Islet of Langerhans (tissue), 1 donor: ENCODE results near the gene ITGA5.

Source experiments
- FAIRE-seq: peaks from one replicate; lab custom pipeline; 2011; peaks lifted over from hg19 to GRCh38; lab: Jason Lieb, UNC

The ITGA5 gene

DNA sequence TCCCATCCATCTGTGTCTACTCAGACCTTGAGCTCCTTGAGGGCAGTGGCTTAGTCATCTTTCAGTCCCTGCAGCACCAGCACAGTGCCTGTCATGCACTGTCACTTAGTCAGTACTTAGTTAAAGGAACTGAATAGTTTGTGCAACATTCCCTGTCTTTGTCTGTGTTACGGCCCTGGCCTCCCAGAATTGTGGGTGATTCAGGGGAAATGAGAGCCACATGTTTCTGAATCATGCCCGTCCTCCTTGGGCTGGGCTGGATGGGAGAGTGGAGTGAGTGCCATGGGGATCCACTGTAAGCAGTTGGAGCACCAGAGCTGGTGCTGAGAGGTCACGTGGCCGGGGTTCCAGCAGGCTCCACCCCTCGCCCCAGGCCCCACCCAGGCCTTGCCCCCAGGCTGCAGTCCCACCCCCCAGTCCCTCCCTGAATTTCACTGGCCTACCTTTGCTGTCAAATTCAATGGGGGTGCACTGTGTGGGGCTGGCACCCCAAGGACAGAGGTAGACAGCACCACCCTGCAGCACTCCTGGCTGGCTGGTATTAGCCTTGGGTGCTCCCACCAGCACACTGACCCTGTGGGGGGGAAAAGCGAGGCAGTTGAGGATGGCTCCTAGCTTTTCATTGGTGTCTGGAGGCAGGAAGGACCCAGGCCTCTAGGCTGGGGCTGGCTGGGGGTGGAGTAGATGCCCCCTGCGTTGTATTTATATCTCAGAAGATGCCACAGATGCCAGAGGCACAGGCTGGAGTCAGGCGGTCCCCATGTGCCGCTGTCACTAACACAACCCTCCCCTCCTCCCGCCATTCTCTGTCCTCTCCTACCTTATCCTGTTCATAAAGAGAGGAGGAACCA is 7.5 kb downstream of the ITGA5 start:
- FAIRE-seq, result no peak

DNA sequence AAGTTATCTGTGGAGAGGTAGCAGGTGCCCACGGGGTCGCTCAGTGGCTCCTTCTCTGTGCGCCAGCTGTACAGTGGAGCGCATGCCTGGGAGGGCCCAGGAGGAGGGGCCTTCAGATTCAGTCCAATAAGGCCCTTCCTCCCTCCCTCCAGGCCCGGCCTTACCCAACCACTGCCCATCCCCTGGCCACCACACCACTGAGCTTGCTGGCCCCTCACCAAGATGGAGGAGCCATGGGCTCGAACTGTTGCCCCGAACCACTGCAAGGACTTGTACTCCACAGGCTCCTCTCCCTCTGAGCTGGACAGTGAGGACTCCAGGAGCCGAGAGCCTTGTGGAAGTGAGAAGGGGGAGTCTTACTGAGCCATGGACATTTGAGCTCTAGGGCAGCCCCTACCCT is 9.8 kb downstream of the ITGA5 start:
- FAIRE-seq, result no peak

DNA sequence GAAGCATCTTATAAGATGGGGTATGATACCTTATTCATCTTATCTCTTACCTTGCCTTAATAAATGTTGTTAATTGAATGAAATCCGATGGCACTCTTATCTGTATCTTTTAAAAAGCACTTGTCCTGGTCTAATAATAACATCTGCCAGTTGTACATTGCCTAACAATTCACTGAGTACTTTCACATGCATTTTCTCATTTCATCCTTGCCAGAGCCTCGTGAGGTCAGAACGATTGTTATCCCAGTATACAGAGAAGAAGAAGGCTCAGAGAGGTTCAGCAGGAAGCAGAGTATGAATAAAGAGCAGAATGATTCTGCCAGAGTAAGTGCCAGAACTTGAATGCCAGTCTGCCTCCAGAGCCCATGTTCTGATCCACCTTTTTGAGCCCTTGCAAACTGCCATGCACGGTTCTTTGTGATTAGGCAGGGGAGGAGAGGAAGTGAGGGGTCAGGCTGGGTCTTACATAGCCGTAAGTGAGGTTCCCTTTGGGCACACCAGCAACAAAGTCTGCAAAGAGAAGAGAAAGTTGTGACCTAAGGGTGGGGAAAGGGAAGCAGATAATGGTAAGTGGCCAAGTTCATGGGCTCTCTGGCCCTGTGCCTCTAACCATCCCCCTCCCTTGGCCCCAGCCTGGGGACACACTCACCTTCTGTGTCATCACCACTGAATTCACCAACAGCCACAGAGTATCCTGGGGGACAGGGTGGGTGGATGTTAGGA is 11.7 kb downstream of the ITGA5 start:
- FAIRE-seq, result no peak

DNA sequence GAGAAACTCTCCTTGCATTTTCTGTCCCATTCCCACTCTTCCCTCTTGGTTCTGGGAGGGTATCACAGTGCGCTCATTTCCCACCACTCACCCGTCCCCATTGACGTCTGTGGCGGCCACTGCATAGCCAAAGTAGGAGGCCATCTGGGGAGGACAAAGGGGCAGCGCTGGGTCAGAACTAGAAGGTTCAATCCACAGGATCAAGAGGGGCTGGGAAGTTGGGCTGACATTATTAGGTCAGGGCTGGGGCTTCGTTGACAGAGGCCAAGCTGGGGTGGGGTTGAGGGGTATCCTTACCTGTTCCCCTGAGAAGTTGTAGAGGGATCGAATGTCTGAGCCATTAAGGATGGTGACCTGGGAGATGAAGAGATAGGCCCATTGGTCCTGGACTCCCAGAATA is 13.5 kb downstream of the ITGA5 start:
- FAIRE-seq, result no peak

DNA sequence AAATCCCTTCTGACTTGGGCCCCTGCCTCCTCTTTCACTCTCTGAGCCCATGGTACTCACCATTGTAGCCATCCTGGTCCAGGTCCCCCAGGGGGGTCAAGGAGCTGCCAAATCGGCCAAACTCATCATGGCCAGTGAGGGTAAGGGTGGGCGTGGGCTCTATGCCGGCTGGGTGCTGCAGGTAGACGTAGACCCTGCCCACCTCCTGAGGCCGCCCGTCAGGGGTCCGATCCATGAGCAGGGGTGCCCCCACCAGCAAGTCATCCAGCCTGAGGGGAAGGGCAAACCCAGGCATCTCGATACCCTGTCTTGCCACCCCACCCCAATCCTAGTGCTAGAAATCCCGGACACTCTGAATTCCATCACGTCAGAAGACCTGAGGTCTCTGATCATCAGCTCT is 14.0 kb downstream of the ITGA5 start:
- FAIRE-seq, result no peak

DNA sequence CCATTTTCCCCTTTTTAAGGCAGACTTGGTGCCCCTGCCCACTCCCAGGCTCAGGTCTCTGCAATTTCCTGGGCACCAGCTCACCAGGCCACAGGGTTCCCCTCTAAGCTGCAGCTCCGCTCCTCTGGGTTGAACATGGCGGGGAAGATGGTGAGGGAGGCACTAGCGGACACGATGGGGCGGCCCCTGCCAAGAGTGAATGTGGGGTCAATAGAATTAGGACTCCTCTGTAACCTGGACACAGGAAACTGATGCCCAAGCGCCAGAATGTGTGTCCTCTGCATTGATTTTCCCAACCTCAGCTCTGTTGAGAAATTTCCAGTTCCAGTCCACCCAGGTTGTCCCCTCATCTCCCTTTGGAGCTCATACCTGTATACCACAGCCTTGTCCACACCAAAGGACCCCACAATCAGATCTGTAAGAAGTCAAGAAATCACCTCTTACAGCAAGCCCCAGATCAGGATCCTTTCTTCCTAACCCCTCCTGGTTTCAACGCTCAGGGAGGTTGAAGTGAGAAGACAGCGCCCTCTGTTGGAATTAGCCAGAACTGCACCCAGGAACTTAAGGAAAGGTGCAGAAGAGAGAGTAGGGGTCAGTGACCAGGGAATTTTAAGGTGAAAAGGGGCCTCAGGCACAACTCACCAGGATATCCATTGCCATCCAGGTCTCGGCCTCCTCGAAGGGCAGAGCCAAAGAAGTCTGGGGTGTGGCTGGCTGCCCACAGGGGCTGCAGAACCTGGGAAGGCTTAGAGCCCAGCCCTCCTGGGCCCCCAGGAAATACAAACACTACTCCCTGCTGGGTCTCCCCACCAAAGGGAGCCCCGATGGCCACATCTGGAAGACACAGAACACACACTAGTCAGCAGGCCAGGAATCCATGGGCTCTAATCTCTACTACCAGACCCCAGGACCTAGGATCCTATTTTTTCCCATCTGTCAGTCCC is 14.7 kb downstream of the ITGA5 start:
- FAIRE-seq, result no peak

DNA sequence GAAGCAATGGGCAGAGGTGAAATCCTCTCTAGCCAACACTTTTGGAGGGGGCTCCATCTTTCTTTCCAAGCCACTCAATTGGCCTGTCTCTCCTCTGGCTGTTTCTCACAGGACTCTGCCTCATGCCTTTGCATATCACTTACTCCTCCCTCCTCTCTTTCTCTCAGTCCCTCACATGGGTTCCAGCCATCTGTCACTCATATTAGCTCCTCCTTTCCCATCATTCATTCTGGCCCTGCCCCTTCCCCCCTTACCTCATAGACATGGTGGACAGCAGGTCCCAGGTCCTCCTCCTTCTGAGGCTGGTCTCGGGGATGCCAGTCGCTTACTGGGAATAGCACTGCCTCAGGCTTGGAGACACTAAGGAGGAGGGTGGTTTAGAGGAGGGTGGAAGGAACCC is 17.9 kb downstream of the ITGA5 start:
- no peak for FAIRE-seq

DNA sequence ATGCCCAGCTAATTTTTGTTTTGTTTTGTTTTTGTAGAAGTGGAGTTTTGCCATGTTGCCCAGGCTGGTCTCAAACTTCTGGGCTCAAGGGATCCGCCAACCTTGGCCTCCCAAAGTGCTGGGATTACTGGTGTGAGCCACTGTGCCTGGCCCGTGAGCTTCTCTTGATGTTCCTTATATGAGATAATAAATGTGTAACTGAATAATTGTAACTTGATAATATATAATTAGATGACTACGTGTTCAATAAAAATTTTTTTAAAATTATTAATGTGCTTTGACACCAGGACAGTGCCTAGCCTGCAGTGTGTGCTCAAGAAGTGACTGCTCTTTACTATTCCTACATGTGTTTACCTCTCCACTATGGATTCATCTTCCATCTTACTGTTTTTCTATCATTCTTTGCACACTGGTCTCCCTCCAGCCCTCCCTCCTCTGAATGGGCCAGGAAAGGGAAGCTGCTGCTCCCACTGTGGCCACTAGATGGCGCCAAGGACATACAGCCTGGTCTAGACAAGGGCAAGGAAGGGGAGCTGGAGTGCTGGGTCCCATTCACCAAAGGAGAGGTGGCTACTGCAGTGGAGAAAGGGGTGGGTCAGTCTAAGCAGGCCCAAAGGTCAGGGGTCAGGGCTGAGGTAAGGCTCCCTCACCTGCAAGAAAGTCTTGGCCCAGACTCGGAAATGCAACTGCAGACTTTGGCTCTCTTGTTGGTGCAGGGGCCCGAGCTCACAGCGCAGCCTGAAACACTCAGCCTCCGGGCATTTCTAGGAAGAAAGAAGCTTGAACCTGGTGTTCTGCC is 19.9 kb downstream of the ITGA5 start:
- FAIRE-seq, result no peak

DNA sequence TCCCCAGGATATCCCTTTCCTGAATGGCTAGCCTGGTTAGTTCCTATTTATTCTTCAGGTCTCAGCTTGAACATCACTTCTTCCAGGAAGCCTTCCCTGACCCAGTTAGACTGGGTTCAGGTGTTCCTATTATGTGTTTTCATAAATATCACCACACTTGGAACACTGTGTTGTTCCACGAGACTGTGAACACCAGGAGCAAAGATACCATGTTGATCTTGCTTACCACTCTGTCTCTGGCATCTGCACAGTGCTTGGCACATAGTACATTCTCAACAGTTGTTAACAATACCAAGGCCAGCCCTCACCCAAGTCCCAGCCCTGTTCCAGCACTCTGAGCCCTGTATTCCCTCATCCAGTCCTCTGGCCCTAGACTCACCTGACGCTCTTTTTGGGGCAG is 20.8 kb downstream of the ITGA5 start:
- no peak for FAIRE-seq

DNA sequence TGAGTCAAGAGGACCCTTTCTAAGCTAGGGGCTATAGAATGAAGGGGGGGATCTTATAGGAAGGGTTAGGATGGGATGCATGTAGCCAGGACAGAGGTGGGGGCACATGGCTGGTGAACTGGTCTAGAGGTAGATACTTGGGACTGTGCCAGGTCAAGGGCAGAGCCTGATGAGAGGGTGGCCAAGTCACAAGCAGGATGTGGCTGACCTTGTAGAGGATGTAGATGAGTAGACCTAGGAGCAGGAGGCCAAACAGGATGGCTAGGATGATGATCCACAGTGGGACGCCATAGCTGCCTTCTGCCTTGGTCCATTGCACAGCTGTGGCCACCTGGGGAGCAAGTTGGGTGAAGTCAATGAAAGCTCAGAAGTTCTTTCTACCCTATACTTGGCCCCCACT is 21.9 kb downstream of the ITGA5 start:
- FAIRE-seq, result no peak

DNA sequence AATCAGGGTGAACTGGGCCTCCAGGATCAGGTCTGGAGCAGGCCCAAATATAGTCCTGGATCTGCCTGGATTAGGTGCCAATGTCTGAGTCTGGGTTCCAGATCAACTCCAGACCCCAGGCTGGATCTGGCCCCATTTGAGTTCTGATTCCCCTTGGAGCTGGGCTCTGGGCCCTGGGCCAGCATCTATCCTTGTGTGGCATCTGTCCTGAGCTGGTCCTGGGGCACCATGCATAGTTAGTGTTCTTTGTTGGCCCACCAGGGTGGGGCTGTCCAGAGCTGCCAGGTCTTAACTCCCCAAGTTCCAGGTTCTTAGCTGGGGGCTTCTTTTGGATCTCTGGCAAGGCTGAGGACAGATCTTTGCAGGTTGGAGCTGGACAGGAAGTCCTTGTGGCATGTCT is 23.5 kb downstream of the ITGA5 start:
- no peak for FAIRE-seq

DNA sequence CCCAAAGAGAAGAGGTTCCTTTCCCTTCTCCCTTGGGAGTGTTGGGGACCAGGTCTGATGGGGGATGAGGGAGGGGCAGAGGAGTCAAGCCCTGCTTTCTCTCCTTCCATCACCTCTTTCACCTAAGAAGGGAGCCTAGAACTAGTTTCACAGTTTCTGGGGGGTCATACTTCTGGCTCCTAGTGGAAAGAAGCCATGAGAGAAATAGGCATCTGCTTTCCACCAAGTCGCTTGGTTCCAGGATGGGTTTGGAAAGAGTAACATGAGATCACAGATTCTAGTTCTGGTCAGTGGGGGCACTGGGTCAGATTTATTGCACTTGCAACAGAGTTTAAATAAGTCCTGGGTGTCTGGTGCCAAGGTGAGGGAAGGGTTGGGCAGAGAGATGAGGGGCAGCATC is 24.1 kb downstream of the ITGA5 start:
- FAIRE-seq, result no peak

DNA sequence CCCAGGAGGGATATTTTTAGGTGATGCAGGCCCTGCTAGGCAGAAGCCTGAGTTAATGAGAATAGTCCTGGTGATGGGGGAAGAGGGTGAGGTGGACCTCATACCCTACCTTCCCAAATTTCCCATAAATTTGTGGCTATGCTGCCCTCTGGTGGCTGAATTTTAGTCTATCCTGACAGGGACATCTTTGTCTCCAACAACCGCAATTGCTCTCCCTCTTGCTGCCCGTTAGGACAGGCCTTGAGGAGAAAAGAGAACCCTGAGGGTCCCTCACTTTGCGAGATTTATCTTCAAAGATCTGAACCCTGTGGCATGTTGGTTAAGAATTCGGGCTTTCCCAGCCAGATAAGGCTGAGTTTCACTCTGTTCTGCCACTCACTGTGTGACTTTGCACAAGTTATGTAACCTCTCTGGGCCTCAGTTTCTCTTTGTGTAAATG is 24.8 kb downstream of the ITGA5 start:
- FAIRE-seq, result no peak

DNA sequence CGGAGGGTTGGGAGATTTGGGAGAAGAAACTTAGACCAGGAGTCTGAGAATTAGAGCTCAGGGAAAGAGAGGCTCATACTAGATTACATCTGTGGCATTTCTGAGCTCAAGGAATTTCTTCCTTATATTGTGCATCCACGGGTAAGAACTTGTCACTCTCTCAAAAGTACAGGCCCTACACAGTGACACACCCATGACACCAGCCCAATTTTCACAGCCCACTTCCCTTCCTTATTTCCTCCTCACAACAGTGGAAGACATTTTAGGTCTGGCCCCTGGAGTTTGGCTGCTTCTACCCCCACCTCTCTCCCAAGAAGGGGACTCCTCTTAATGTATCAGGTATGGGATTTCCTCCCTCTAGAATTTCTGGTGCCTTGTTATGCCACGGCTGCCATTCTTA is 25.3 kb downstream of the ITGA5 start:
- FAIRE-seq, result no peak

DNA sequence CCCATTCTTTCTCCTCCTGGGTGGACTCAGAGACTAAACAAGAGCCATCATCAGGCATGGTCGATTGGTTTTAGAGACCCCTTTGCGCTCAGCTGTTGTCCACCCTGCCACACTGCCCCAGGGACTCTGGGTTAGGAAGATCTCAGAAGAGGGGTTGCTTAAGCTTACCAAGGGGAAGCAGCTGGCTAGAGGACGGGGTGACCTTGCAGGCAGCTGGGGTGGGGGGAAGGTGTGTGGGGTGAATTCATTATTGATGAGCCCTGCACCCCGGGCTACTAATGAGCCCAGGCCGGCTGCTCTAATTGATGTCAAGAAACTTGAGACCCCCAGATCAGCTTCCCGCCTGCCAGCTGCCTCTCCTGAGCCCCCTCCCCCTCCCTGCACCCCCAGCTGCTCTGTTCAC is 25.9 kb downstream of the ITGA5 start:
- no peak for FAIRE-seq

DNA sequence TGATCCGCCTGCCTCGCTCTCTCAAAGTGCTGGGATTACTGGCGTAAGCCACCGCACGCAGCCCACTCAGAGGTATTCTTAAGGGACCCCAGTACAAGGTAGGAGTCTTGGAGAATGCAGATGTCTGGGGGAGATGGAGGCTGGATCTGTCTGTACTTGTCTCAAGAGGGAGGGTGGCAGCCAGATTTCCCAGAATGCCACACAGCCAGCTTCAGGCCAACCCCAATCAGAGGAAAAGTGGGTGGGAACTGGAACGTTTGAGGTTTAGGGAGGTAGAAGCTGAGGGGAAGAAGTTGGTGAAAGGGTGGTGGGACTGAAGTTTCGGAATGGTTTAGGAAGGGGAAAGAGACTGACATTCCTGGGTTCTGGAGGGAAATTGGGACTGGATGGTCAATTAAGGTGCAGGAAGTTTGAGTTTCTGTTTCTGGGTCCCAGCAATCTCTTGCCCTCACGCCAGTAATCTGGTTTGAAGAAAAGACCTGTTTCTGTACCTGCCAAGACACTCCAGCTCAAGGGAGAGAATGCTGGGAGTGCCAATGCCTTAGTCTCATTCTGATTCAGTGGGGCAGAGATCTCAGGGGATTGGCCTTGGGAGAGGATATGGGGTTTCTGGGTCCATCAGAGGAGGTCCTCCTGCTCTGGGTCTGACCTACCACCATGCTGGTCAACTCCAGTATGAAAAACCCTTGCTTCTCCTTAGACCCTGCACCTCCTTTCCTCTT is 26.4 kb downstream of the ITGA5 start:
- no peak for FAIRE-seq

DNA sequence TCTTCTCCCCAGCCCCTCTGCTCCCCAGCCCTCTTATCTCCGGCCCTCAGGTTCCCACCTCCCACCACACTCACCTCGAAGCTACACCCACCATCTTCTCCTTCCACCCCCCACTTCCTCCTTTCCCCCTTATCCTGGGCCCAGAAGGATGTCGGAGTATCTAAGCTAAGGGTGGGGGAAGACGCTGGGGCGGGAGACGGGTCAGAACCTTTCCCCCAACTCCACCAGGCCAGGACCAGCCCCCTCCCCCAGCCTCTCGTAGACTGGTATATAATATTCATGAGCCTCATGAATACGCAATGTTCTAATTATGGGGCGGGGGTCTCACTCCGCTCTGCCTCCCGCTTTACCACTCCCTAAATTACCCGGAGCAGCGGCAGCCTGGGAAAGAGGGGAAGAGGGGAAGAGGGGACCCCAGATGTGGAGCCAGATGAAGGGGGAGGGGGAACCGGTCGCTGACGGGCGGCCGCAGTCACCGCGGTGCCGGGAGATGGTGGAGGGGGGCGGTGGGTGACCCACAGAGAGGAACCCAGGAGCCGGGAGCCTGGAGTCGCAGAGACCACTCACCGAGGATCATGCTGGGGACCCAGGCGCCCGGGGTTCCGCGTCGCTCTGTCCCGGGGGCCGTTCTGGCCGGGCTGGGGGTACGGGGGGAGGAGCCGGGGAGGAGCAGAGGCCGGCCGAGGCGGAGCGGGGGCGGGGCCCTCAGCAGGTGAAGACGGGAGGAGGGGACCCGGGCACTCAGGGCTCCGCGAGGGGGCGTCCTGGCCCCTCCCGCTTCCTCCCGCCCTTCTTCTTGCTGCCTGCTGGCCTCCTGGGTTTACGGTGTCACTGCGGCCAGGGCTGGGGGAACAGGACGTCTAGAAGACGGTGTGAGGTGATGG is 28.2 kb downstream of the ITGA5 start:
- FAIRE-seq, result no peak

DNA sequence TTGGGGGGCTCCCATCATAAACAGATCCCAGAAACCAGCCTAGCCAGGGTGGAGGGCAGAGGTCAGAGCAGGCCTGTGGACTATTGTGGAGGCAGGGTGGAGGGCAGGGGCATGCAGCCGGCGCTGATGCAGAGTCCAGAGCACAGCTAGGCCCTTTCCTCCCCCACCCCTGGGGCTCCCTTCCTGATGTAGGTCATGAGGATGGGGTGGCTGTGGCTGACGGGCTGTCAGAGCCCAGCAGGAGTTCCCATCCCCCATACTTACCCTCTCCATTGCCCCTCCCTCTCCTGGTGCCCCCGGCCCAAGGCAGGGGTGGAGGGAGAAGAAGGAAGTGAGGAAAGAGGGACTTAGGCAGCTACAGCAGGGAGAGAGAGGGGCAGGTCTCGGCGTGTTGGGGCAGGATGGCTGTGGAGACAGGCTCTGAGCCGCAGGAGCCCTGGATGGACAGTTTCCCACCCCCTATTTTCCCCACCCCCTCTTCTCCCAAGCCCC is 28.8 kb downstream of the ITGA5 start:
- no peak for FAIRE-seq

DNA sequence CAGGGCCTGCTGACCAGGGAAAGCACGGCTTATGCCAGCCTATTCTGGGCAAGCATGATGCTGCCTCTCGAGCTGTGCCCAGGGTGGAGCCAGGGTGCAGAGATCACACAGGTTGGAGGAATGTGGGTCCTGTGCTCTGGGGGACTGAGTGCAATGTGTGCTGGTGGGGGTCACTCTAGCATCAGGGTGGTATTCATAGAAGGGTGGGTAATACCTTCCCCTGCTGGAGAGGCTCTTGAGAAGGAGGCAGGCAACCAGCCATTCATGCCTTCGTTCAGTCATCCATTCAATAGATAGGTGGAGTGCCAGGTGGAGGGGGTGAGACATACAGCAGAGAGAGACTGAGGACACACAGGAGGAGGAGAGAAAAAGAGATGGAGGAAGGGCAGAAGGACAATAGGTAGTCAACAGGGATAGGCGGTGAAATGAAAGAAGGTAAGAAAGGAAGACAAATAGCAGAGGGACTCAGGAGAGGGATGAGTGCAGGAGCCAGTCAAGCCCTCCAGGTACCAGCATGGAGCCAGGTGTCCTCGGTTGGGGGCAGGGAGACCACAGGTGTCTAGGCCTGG is 29.4 kb downstream of the ITGA5 start:
- FAIRE-seq, result no peak

DNA sequence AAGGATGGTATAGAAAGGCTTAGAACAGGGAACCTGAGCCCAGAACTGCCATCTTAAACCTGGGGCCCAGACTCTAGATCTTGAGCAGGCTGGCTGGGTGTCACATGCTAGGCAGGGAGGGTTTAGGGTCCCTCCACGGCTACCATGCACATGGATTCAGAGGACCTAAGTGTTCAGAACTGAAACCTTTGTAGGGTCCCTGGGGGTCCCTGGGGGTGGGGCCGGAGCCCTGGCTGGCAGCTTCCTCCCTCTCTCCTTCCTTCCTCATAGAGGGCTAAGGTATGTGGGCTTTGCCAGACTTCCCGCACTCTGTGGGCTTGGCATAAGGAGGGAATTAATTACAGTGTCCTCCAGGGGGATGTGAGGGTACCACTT is 29.9 kb downstream of the ITGA5 start:
- FAIRE-seq, result no peak
